ENCODE results near the gene SVIL. TPM values are rescaled to one million over a fixed set of nuclear protein-coding genes. Genes with fewer than 3 reads are reported as not detected.
"Not testable (repeated sequence)": the region's sequence is repeated elsewhere in the genome, so short reads cannot be mapped to it uniquely, and the experiment has no call there.

Gene SVIL
- total RNA-seq, 1 experiment from 2014 or later, result 10.2 TPM

- Histone ChIP-seq H3K36me3 (no peaks in the 10 kb centered on the region), H3K9me3 (replicated peaks) (no peaks in the 10 kb centered on the region), H3K27me3 (replicated peaks) (no peaks in the 10 kb centered on the region), H3K4me1 (replicated peaks) (peaks cover 36% of the 10 kb centered on the region), H3K27ac (no peak overlapping the region), H3K4me3 (no peak overlapping the region)
- no peak for DNase-seq (ENCODE audit: low read depth in 1 of 2, low spot score in 2 of 2)
Measured at GRCh38 chr10:29579455-29579970, 55.3 kb downstream of the SVIL start.

- Histone ChIP-seq H3K9me3 (replicated peaks) (no peaks in the 10 kb centered on the region), H3K4me1 (replicated peaks) (peaks cover 29% of the 10 kb centered on the region), H3K4me3 (no peak overlapping the region), H3K27ac (no peak overlapping the region), H3K27me3 (replicated peaks) (no peaks in the 10 kb centered on the region), H3K36me3 (no peaks in the 10 kb centered on the region)
- no peak for DNase-seq (ENCODE audit: low read depth in 1 of 2, low spot score in 2 of 2)
Measured at GRCh38 chr10:29578457-29578856, 56.3 kb downstream of the SVIL start.

- no peak overlapping the region for H3K4me3 ChIP-seq
- H3K9me3 ChIP-seq (replicated peaks), result no peaks in the 10 kb centered on the region
- no peaks in the 10 kb centered on the region for H3K27me3 ChIP-seq (replicated peaks)
- H3K27ac ChIP-seq, result peak overlapping the region; percentile 38
- no peaks in the 10 kb centered on the region for H3K36me3 ChIP-seq
- peak; percentile 65 to 70 for DNase-seq (ENCODE audit: low read depth in 1 of 2, low spot score in 2 of 2)
- H3K4me1 ChIP-seq (replicated peaks), result peaks cover 20% of the 10 kb centered on the region
Measured at GRCh38 chr10:29576681-29577080, 58.1 kb downstream of the SVIL start.

- Histone ChIP-seq H3K4me3 (no peak overlapping the region), H3K4me1 (replicated peaks) (peaks cover 20% of the 10 kb centered on the region), H3K36me3 (no peaks in the 10 kb centered on the region), H3K9me3 (replicated peaks) (no peaks in the 10 kb centered on the region), H3K27ac (no peak overlapping the region), H3K27me3 (replicated peaks) (no peaks in the 10 kb centered on the region)
- no peak for DNase-seq (ENCODE audit: low read depth in 1 of 2, low spot score in 2 of 2)
Measured at GRCh38 chr10:29575098-29575455, 59.7 kb downstream of the SVIL start.

- not testable (repeated sequence) for H3K4me3 ChIP-seq; H3K36me3 ChIP-seq; H3K27ac ChIP-seq; DNase-seq (ENCODE audit: low read depth in 1 of 2, low spot score in 2 of 2); H3K9me3 ChIP-seq (replicated peaks); H3K27me3 ChIP-seq (replicated peaks)
- peaks cover 20% of the 10 kb centered on the region for H3K4me1 ChIP-seq (replicated peaks)
Measured at GRCh38 chr10:29574212-29575097, 60.3 kb downstream of the SVIL start.

- H3K36me3 ChIP-seq; DNase-seq (ENCODE audit: low read depth in 1 of 2, low spot score in 2 of 2): not testable (repeated sequence)
Measured at GRCh38 chr10:29570248-29570647, 64.5 kb downstream of the SVIL start.

GRCh38 chr10:29569795-29570194, 65.0 kb downstream of the SVIL start:
- H3K36me3 ChIP-seq, result no peaks in the 10 kb centered on the region
- no peak overlapping the region for H3K27ac ChIP-seq
- H3K27me3 ChIP-seq (replicated peaks), result no peaks in the 10 kb centered on the region
- no peak overlapping the region for H3K4me3 ChIP-seq
- DNase-seq (ENCODE audit: low read depth in 1 of 2, low spot score in 2 of 2), result no peak
- no peaks in the 10 kb centered on the region for H3K9me3 ChIP-seq (replicated peaks)
- peaks cover 1% of the 10 kb centered on the region; the same call in 1 of the 2 replicates for H3K4me1 ChIP-seq (replicated peaks)

More at GRCh38 chr10:29570248-29570647, 64.5 kb downstream of the SVIL start:
- H3K4me3 ChIP-seq; H3K27ac ChIP-seq; H3K27me3 ChIP-seq (replicated peaks); H3K9me3 ChIP-seq (replicated peaks); H3K4me1 ChIP-seq (replicated peaks): not testable (repeated sequence)

- no peaks in the 10 kb centered on the region for H3K4me1 ChIP-seq (replicated peaks)
- no peak overlapping the region for H3K27ac ChIP-seq
- H3K27me3 ChIP-seq (replicated peaks), result no peaks in the 10 kb centered on the region
- H3K36me3 ChIP-seq, result no peaks in the 10 kb centered on the region
- H3K9me3 ChIP-seq (replicated peaks), result no peaks in the 10 kb centered on the region
- H3K4me3 ChIP-seq, result no peak overlapping the region
- DNase-seq (ENCODE audit: low read depth in 1 of 2, low spot score in 2 of 2), result no peak
Measured at GRCh38 chr10:29567003-29567402, 67.8 kb downstream of the SVIL start.

GRCh38 chr10:29566209-29566608, 68.6 kb downstream of the SVIL start:
- not testable (repeated sequence) for H3K9me3 ChIP-seq (replicated peaks); H3K27me3 ChIP-seq (replicated peaks); H3K4me1 ChIP-seq (replicated peaks); H3K36me3 ChIP-seq; H3K27ac ChIP-seq; DNase-seq (ENCODE audit: low read depth in 1 of 2, low spot score in 2 of 2); H3K4me3 ChIP-seq

- Histone ChIP-seq H3K27ac (no peak overlapping the region), H3K4me1 (replicated peaks) (no peaks in the 10 kb centered on the region), H3K9me3 (replicated peaks) (no peaks in the 10 kb centered on the region), H3K36me3 (no peaks in the 10 kb centered on the region), H3K4me3 (no peak overlapping the region), H3K27me3 (replicated peaks) (no peaks in the 10 kb centered on the region)
- no peak for DNase-seq (ENCODE audit: low read depth in 1 of 2, low spot score in 2 of 2)
Measured at GRCh38 chr10:29563420-29564035, 71.2 kb downstream of the SVIL start.

- H3K4me3 ChIP-seq; H3K27ac ChIP-seq; H3K36me3 ChIP-seq; H3K4me1 ChIP-seq (replicated peaks); H3K9me3 ChIP-seq (replicated peaks); DNase-seq (ENCODE audit: low read depth in 1 of 2, low spot score in 2 of 2); H3K27me3 ChIP-seq (replicated peaks): not testable (repeated sequence)
Measured at GRCh38 chr10:29563006-29563405, 71.8 kb downstream of the SVIL start.

- DNase-seq (ENCODE audit: low read depth in 1 of 2, low spot score in 2 of 2), result no peak
- Histone ChIP-seq H3K4me1 (replicated peaks) (peaks cover 18% of the 10 kb centered on the region), H3K9me3 (replicated peaks) (no peaks in the 10 kb centered on the region), H3K27ac (no peak overlapping the region), H3K4me3 (no peak overlapping the region), H3K27me3 (replicated peaks) (no peaks in the 10 kb centered on the region), H3K36me3 (no peaks in the 10 kb centered on the region)
Measured at GRCh38 chr10:29559996-29560395, 74.8 kb downstream of the SVIL start.

GRCh38 chr10:29557665-29558064, 77.1 kb downstream of the SVIL start:
- Histone ChIP-seq H3K27ac (no peak overlapping the region), H3K27me3 (replicated peaks) (no peaks in the 10 kb centered on the region), H3K4me1 (replicated peaks) (peaks cover 30% of the 10 kb centered on the region), H3K4me3 (no peak overlapping the region), H3K9me3 (replicated peaks) (no peaks in the 10 kb centered on the region), H3K36me3 (no peaks in the 10 kb centered on the region)
- DNase-seq (ENCODE audit: low read depth in 1 of 2, low spot score in 2 of 2), result no peak

- DNase-seq (ENCODE audit: low read depth in 1 of 2, low spot score in 2 of 2), result peak; percentile 71 to 74
- Histone ChIP-seq H3K36me3 (peaks cover 4% of the 10 kb centered on the region; the same call in 1 of the 2 replicates), H3K27ac (peak overlapping the region; percentile 81), H3K4me1 (replicated peaks) (peaks cover 30% of the 10 kb centered on the region), H3K9me3 (replicated peaks) (no peaks in the 10 kb centered on the region), H3K4me3 (no peak overlapping the region), H3K27me3 (replicated peaks) (no peaks in the 10 kb centered on the region)
Measured at GRCh38 chr10:29555746-29556481, 78.9 kb downstream of the SVIL start.

Measured in SJSA1 (cell line).